ENCODE data around the gene LMAN2L. TPM values are rescaled to one million over a fixed set of nuclear protein-coding genes. Genes with fewer than 3 reads are reported as not detected.

The LMAN2L gene
- total RNA-seq, 1 donor from 2014 or later: 17.0 TPM

DNA sequence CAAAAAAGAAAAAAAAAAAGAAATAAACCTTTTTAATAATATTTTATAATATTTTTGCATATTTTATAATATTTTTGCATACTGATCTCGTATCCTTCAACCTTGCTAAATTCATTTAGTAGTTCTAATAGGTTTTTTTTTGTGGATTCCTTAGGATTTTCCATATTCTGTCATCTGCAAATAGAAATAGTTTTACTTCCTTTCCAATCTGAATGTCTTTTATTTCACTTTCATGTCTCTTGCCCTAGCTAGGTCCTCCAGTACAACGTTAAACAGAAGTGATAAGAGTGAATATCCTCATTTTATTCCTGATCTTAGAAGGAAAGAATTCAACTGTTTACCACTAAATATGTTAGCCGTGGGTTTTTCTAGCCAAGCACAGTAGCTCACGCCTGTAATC is 13.7 kb downstream of the LMAN2L start:
- no peak for DNase-seq (ENCODE audit: low spot score)
- intact Hi-C loops (cut with DNase I): no loop called here

- intact Hi-C loops (cut with DNase I): no loop called here
- DNase-seq (ENCODE audit: low spot score): no peak
Observed at GRCh38 chr2:96716388-96716787, 23.5 kb downstream of the LMAN2L start.

GRCh38 chr2:96715658-96716057 is 24.2 kb downstream of the LMAN2L start:
- intact Hi-C loops (cut with DNase I): no loop called here
- DNase-seq (ENCODE audit: low spot score): no peak

DNA sequence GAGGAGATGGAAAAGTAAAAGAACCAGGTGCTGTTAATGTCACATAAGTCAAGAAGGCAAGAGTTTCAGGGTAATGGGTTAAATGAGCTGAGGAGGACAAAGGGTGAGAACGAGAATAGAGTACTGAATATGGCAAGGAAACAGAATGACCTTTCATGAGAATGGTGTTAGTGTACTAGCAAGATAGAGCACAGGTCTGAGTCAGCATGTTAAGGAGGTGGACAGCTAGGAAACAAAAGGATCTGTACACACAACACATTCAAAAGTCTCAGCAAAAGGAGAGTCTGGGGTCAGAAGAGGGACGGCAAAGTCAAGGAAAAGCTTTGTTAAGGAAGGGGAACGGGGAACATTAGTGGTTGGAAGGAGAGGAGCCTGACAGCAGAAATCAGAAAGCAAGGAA is 28.9 kb downstream of the LMAN2L start:
- intact Hi-C loops (cut with DNase I): no loop called here
- DNase-seq (ENCODE audit: low spot score): no peak

DNA sequence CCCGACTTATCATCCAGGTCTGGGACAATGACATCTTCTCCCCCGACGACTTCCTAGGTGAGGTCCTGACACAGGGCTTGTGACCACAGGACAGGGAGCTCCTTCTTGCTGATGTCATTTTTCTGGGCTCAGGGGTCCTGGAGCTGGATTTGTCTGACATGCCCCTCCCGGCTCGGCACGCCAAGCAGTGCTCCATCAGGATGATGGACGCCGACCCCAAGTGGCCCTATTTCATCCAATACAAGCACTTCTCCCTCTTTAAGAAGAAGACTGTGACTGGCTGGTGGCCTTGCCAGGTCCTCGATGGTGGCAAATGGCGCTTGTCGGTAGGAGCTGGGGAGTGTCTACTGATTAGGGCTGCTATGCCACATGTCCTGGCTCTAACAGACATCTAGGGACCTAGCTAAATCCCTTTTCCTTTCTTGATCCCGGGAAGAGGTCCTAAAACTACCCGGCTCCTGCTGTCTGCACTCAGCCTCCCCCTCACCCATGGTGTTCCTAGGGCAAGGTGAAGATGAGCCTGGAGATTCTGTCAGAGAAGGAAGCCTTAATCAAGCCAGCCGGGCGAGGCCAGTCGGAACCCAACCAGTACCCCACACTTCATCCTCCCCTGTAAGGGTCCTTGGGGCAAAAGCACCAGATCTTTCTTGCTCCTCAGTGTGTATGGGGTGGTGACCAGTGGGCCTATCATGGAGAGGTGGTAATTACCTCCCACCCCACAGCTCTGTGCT is 36.7 kb downstream of the LMAN2L start:
- DNase-seq (ENCODE audit: low spot score): no peak
- intact Hi-C loops (cut with DNase I): no loop called here

GRCh38 chr2:96702098-96702785 is 37.6 kb downstream of the LMAN2L start:
- DNase-seq (ENCODE audit: low spot score): no peak
- intact Hi-C loops (cut with DNase I): no loop called here

DNA sequence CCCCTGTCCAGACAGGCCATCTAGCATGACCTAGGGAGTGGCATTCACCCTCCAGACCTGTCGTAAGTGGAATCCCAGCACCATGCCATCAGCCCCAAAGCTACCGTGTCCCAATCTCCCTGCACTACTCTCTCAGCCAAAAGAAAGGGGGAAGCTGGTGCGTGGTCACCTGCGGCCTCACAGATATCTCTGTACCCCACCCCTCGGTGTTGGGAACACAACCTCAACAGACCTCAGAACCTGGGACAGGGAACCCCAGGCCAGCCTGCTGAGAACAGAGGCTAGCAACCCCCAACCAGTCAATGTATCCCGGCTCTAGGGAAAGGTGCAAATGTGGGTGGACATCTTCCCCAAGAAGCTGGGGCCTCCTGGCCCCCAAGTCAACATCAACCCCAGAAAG is 38.2 kb downstream of the LMAN2L start:
- no peak for DNase-seq (ENCODE audit: low spot score)
- intact Hi-C loops (cut with DNase I): no loop called here

DNA sequence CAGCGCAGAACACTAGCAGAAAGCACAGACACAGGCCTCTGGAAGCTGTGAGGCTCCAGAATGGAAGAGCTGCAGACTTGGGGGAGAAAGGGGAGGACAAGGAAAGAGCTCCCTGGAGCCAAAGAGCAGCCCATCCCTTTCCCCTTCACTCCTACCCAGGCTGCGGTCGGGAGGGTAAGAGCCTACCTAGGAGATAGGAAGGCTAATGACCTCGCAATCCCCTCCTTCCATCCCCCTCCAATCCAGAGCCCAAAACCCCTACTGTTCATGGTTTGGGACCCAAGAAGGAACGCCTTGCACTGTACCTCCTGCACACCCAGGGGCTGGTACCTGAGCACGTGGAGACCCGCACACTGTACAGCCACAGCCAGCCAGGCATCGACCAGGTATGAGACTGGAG is 39.8 kb downstream of the LMAN2L start:
- intact Hi-C loops (cut with DNase I): no loop called here

DNA sequence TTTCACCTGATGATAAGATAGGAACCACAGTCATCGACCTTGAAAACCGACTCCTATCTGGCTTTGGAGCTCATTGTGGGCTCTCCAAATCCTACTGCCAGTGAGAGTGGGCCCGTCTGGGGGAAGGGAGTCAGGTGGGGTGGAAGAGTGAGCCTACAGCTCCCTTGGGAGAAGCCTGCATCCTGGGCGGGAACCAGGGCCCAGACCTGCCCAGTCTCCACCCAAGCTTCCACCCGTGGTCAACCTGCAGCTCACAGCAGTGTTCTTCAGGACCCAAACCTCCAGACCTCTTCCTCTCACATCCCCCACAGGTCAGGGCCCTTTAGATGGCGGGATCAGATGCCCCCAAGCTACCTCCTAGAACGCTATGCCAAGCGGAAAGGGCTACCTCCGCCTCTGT is 40.2 kb downstream of the LMAN2L start:
- intact Hi-C loops (cut with DNase I): no loop called here
- DNase-seq (ENCODE audit: low spot score): no peak

More for the DNA sequence above, 39.8 kb downstream of the LMAN2L start:
- no peak for DNase-seq (ENCODE audit: low spot score)

DNA sequence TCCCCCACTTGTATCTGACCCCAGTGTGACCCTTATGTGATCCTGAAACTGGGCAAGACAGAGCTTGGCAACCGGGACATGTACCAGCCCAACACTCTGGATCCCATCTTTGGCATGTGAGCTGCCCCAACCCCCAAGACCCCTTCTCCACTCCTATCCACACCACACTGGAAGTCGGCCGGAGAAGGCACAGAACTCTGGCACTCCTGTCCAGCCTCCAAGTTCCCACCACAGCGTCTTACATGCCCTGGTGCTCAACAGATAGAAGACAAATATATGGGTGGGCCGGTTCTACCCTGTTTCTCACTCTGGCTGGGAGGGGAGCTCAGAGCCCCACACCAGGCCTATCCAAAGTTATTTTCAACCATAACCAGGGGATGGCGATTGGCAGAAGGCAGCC is 40.8 kb downstream of the LMAN2L start:
- no peak for DNase-seq (ENCODE audit: low spot score)
- intact Hi-C loops (cut with DNase I): no loop called here

- no peak for DNase-seq (ENCODE audit: low spot score)
- intact Hi-C loops (cut with DNase I): no loop called here
Observed at GRCh38 chr2:96698221-96698861, 41.5 kb downstream of the LMAN2L start.

GRCh38 chr2:96697476-96697875 is 42.4 kb downstream of the LMAN2L start:
- no peak for DNase-seq (ENCODE audit: low spot score)
- intact Hi-C loops (cut with DNase I): no loop called here

DNA sequence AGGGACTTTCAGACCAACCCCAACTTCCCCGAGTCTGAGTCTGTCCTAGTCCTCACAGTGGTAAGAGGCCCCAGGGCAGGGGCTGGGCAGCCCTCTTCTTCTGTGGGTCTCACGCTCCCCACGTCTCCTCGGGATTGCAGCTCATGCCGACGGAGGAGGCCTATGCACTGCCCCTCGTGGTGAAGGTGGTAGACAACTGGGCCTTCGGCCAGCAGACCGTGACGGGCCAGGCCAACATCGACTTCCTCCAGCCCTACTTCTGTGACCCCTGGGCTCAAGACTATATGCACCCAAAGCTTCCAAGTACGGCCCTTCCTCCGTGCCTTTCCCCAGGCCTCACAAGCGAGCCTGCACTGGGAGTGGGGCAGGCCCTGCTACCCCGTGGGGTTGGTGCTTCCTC is 44.3 kb downstream of the LMAN2L start:
- DNase-seq (ENCODE audit: low spot score): no peak
- intact Hi-C loops (cut with DNase I): no loop called here

DNA sequence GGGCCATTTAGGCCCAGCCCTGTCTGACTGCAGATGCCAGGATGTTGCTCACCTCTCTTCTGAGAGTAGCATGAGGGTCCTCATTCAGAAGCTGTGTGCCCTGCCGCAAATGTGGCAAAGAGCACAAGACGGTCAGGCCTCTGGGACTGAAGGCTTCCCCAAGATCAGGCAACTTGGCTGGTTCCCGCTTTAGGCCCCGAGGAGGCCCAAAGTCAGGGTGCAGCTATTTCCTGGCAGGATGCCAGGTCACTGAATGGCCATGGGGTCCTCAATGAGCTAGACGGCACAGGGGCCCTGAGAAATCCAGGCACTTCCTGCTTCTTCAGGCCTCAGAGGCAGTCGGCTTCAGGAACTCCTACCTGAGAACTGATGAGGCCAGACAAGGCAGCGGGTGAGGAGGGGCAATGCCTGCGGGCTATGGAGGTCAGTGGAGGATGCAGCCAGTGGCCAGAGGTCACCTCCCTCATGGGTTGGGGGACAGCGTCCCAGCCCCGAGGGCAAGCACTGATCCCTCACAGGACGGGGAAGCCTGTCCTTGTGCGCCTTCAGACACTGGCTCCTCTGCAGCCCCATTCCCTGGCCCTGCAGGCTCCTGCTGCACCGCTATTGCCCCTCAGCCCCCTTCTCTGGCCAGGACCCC is 44.9 kb downstream of the LMAN2L start:
- intact Hi-C loops (cut with DNase I): no loop called here

GRCh38 chr2:96694279-96694678 is 45.6 kb downstream of the LMAN2L start:
- DNase-seq (ENCODE audit: low spot score): no peak
- intact Hi-C loops (cut with DNase I): no loop called here

More for the DNA sequence above, 44.9 kb downstream of the LMAN2L start:
- DNase-seq (ENCODE audit: low spot score): no peak

DNA sequence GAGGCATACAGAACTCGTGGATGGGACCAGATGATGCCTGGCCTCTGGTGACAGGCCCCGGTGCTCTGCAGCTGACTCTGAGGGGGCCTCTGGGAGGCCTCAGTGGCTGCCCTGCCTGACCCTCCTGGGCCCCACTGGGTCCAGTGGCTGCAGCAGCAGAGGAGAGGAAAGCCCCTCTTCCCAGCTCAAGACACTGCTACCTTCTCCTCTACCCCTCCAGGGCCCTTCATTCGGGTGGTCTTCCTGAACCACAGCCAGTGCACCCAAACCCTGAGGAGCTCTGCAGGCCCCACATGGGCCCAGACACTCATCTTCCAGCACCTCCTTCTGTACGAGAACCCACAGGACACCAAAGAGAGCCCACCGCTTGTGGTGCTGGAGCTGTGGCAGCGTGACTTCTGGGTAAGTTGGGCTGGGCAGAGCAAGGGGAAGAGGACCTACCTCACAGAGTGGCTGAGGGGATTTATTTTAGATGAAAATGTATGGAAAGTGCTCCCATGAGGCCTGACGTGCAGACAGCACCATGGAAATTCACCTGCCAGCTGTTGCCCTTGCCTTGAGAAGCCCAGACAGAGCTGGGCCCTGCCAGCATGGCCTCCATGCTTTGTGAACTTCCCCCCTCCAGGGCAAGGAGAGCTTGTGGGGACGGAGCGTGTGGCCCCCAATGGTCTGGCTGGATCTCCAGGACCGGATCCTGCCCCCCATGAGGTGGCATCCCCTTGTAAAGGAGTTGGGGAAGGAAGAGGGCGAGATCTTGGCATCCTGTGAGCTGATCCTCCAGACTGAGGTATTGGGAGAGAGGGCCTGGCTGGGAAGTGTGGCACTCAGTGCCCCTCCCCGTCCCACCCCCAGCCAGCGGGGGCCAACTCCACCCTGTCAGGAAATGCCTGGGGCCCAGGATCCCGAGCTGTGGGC is 46.3 kb downstream of the LMAN2L start:
- intact Hi-C loops (cut with DNase I): no loop called here
- DNase-seq (ENCODE audit: low spot score): peak; percentile 51

- DNase-seq (ENCODE audit: low spot score): peak; percentile 65
- intact Hi-C loops (cut with DNase I): no loop called here
Observed at GRCh38 chr2:96692094-96692971, 47.5 kb downstream of the LMAN2L start.

DNA sequence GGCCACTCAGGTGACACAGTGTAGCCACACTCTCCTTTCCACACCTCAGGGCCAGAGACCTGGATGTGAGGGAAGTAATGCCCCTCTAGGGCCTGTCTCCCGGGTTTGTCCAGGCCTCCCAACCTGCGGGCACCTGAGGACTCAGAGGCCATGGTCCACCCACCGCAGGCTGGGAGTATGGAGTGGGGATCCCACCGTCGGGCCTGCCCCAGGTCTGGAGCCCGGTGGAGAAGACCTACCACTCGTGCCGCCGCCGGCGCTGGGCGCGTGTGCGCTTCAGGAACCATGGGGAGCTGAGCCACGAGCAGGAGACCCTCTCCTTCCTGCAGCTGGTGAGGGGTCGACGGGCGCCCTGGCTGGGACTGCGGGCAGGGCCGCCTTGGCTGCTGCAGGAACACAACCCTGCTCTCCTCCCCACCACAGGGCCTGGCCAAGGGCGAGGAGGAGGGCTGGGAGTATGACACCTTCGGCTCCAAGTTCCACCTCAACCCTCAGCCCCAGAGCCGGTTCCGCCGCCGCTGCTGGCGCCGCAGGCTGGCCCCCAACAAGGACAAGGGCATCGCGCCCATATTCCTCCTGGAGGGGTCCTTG is 48.7 kb downstream of the LMAN2L start:
- intact Hi-C loops (cut with DNase I): no loop called here
- peak; percentile 72 for DNase-seq (ENCODE audit: low spot score)
